Measurements from ENCODE around the gene RFNG. TPM values are rescaled to one million over a fixed set of nuclear protein-coding genes. Genes with fewer than 3 reads are reported as not detected.

The RFNG gene
- total and polyA plus RNA-seq, 2 of the 13 experiments (the other 11 are each of a cell fraction or from before 2014, with no cell fraction given): 61.4 to 64.0 TPM

- TF ChIP-seq ZNF704 (CRISPR knock-in tag; IDR thresholded peaks at IDR 0.05; ENCODE audit: borderline replicate concordance) (no peak), SP4 (CRISPR knock-in tag; IDR thresholded peaks at IDR 0.05) (peak; percentile 52; the same call in 1 of the 2 replicates), KDM1A (CRISPR knock-in tag; IDR thresholded peaks at IDR 0.05) (no peak), TARDBP (CRISPR knock-in tag; IDR thresholded peaks at IDR 0.05) (no peak; the same call in 1 of the 2 replicates), ZBTB38 (CRISPR knock-in tag; IDR thresholded peaks at IDR 0.05) (peak; percentile 82), ZNF484 (CRISPR knock-in tag; IDR thresholded peaks at IDR 0.05; ENCODE audit: borderline replicate concordance, low read depth) (no peak), HCFC1 (IDR thresholded peaks at IDR 0.05; ENCODE audit: low read depth, low read length) (no peak), JUND (CRISPR knock-in tag; IDR thresholded peaks at IDR 0.05) (no peak), AHR (CRISPR knock-in tag; IDR thresholded peaks at IDR 0.05) (0 out of 2 replicates have a peak, but pooled peaks have one; percentile 16), RELA (CRISPR knock-in tag; IDR thresholded peaks at IDR 0.05) (no peak), POLR2AphosphoS2 (IDR thresholded peaks at IDR 0.05; ENCODE audit: low read depth, low read length) (no peak), ZNF746 (CRISPR knock-in tag; IDR thresholded peaks at IDR 0.05) (peak; percentile 33; the same call in 1 of the 2 replicates), CHD4 (IDR thresholded peaks at IDR 0.05; ENCODE audit: borderline replicate concordance, low read length) (no peak), ZNF790 (CRISPR knock-in tag; IDR thresholded peaks at IDR 0.05; ENCODE audit: borderline replicate concordance) (no peak), CTCF (CRISPR knock-in tag; IDR thresholded peaks at IDR 0.05) (no peak), ZBTB46 (CRISPR knock-in tag; IDR thresholded peaks at IDR 0.05; ENCODE audit: borderline replicate concordance) (no peak), ZBTB7B (CRISPR knock-in tag; IDR thresholded peaks at IDR 0.05) (no peak), HNRNPLL (IDR thresholded peaks at IDR 0.05; ENCODE audit: low read depth, low read length, poor library complexity, severe bottlenecking) (no peak), NRL (CRISPR knock-in tag; IDR thresholded peaks at IDR 0.05; ENCODE audit: borderline replicate concordance) (no peak), PATZ1 (CRISPR knock-in tag; IDR thresholded peaks at IDR 0.05) (peak; percentile 89), DBP (CRISPR knock-in tag; IDR thresholded peaks at IDR 0.05; ENCODE audit: not compliant biosample characterization) (no peak), ZSCAN21 (CRISPR knock-in tag; IDR thresholded peaks at IDR 0.05; ENCODE audit: borderline replicate concordance) (no peak)
Measured at GRCh38 chr17:82013772-82014321, 37.8 kb downstream of the RFNG start (continued).
